GM15510 (cell line): Measurements from ENCODE around the gene PARD6A.

Experiments used
- POLR2A ChIP-seq: IDR thresholded peaks from 3 replicates; pipeline ENCODE4 v1.6.1; 2011; ENCODE audit warnings: borderline replicate concordance; ENCODE audit not compliant: insufficient read length; ENCODE audit errors: extremely low read depth

The PARD6A gene

DNA sequence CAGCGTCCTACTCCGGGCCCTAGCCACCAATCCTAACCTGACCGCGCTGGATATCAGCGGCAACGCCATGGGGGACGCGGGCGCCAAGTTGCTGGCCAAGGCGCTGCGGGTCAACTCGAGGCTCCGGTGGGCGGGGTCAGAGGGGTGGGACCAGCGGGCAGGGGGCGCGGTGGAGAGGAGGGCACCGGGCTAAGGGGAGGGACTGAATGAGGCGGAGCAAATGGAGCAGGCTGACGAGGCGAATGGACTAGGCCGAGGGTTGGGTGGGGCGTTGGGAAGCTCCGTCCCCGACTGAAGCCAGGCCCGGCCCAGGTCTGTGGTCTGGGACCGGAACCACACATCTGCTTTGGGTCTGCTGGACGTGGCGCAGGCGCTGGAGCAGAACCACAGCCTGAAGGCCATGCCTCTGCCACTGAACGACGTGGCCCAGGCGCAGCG, 11.2 kb upstream of the PARD6A start:
- TF ChIP-seq POLR2A = no peak

DNA sequence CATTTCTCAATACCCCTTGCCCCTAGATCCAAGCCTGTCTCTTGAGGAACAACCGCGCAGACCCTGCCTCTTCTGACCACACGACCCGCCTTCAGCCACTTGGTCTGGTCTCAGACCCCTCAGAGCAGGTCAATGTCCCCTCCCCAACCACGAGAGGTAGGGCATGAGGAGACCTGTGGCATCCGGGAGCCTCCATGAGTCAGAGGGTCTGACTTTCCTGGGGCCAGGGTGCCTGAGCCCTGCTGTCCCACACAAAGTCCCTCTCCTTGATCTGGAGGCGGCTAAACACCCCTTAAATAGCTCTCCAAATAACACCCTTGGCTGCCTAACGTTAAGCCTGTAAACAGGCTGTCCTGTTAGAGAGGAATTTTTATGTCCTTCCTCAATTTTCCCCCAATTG, 10.7 kb upstream of the PARD6A start:
- TF ChIP-seq POLR2A = no peak

DNA sequence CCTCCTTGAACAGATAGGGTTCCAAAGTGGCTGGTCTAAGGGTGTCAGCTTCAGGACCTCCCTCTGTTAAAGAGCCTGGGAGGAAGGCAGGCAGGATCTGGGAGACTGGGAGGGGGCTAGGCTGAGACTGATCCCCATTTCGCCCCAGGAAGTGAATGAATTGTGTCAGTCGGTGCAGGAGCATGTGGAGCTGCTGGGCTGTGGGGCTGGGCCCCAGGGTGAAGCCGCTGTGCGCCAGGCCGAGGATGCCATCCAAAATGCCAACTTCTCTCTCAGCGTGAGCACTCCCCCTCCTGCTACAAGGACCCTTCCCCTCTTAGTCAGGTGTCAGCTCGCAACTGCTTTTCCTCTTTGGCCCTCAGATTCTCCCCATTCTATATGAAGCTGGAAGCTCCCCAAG, 9.7 kb upstream of the PARD6A start:
- no peak for TF ChIP-seq POLR2A

DNA sequence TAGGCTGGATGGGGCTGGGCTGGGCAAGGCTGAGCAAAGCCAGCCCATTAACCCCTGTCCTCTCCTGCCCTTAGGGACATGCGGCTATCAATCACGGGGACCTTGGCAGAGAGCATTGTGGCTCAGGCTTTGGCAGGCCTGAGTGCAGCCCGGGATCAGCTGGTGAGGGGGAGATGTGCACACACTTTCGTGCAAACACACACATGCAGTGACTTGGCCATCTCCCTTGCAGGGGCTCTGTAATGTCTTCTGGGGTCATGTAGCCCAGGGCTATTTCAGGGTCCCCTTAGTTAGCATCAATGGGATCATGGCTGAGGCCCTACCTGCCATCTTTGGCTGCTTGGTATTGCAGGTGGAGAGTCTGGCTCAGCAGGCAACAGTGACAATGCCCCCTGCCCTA, 8.9 kb upstream of the PARD6A start:
- TF ChIP-seq POLR2A = no peak

DNA sequence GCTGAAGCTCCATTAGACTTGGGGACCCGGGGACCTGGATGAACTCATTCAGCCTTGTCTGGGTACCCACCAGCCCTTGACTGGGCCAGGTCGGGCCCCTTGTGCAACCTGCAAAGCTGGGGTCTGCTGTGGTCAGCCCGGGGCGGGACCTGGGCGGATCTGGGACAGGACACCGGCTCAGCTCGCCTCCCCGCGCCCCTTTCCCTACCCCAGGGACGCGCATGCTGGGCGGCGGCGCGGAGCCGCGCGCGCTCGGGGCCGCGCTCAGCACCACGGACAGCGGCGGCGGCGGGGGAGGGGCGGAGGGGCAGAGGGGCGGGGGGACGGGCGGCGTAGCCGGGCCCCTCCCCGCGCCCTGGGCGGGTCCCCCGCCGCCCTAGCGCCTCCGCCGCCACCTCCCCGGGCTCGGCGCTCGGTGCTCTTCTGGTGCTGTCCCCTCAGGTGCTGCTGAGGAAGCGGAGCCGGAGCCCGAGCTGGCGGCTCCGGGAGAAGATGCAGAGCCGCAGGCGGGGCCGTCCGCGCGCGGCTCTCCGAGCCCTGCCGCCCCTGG, 8.1 kb upstream of the PARD6A start:
- no peak for TF ChIP-seq POLR2A

DNA sequence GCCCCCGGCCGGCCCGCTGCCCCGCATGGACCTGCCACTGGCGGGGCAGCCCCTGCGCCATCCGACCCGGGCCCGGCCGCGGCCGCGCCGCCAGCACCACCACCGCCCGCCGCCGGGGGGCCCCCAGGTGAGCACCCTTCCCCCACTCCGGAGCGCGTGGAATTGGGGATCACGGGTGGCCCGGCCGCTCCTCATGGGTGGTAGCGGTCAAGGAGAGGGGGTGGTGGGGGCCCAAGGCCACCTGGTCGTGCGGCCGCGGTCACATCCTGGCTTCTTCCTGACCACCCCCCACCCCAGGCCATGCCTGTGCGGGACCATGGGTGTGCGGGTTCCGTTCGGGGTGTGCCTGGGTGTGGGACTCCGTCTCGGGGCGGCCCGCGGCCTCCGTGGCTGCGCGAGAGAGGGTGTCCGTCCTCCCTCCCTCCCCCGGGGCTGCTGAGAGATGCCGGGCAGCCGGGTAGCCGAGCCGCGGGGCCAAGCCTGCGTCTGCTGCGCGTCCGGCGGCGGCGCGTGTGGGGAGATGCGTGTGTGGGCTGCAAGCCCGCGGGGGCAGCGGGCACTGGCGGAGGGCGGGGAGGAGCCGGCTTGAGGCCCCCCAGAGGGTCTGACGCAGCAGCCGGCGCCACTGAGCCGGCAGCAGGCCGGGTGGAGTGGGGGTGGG, 7.5 kb upstream of the PARD6A start:
- no peak for TF ChIP-seq POLR2A

DNA sequence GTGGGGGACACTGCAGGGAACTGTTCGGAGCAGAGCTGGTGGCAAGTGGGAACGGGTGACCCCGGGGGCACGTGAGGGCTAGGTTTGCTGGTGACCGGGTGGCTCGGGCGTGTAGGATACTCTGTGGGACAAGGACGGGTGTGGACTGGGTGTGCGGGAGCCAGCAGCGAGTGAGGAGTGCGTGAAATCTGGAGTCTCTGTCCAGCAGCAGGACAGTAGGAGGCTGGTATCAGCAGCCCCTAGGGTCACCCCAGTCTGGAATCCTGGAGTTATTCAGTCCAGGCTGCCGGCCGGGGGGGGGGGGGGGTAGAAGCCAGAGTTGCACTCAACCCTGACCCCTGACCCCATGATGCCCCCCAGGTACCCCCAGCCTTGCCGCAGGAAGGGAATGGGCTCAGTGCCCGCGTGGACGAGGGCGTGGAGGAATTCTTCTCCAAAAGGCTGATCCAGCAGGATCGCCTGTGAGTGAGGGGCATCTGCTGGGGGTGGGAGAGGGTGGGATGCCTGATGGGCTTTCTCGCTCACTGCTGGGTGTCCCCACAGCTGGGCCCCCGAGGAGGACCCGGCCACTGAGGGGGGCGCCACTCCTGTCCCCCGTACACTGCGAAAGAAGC, 6.9 kb upstream of the PARD6A start:
- TF ChIP-seq POLR2A = no peak

DNA sequence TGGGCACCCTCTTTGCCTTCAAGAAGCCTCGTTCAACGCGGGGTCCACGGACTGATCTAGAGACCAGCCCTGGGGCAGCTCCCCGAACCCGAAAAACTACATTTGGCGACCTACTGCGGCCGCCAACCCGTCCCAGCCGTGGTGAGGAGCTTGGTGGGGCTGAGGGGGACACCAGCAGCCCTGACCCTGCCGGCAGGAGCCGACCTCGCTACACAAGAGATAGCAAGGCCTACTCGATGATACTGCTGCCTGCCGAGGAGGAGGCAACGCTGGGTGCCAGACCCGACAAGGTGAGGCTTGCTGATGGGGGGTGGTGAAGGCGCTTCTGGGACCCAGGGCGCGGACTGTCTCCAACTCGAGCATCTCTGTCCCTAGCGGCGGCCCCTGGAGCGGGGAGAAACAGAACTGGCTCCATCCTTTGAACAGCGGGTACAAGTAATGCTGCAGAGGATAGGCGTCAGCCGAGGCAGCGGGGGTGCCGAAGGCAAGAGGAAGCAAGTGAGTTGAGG, 6.3 kb upstream of the PARD6A start:
- TF ChIP-seq POLR2A = no peak

DNA sequence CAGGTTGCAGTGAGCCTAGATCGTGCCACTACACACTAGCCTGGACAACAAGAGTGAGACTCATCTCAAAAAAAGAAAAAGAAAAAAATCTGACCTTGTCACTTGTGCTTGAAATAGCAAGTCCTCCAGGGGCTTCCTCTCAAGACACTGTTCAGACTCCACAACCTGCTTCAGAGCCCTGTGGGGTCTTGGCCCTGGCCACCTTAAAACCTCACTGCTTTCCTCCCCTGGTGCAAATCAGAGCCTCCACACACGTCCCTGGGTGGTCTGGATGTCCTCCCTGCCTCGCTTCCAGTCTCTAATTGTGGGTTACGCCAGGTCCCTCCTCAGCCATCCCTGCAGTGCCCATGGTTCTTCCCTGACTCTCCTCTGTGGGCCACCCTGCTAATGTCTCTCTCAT, 5.4 kb upstream of the PARD6A start:
- no peak for TF ChIP-seq POLR2A

DNA sequence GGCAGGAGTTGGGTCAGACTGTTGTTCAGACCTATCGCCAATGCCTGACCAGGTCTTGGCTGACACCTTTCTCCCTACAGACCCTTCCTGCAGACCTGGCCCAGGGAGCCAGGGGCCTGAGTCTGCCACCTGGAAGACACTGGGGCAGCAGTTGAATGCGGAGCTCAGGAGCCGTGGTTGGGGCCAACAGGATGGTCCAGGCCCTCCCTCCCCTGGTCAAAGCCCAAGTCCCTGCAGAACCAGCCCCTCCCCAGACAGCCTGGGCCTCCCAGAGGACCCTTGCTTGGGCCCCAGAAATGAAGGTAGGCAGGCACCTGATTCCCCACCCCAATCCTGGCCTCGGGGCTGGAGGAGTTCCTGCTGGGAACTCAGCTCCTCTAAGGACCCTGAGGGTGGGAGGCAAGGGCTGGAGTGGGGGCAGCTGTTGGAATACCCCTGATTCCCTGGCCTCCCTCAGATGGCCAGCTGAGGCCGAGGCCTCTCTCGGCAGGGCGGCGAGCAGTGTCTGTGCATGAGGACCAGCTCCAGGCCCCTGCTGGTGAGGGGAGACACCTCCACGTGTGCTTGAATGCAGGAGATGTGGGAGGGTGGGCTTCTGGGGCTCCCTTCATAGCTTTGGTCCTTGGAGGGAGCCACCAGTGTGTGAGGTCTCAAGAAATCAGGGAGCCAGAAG, 4.3 kb upstream of the PARD6A start:
- no peak for TF ChIP-seq POLR2A

DNA sequence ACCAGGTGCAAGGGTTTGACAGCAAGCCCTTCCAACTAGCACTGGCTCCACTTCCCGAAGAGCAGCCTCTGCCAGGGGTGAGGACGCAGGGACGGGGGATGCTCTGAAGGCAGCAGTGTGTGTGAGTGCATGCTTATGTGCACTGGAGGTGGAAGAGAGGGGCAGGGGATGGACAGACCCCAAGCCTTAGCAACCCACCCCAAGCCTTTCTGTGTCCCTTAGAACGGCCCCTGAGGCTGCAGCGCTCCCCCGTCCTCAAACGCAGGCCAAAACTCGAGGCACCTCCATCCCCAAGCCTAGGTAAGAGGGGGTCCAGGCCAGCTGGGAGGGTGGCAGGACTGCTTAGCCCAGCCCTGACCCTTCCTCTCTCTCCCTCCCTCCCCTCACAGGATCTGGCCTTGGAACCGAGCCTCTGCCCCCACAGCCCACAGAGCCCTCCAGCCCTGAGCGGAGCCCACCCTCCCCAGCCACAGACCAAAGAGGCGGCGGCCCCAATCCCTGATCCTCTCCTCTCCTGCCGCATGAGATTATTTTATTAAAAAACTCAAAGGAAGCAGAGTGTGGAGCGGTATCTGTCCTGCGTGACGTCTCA, 3.6 kb upstream of the PARD6A start:
- TF ChIP-seq POLR2A = no peak

DNA sequence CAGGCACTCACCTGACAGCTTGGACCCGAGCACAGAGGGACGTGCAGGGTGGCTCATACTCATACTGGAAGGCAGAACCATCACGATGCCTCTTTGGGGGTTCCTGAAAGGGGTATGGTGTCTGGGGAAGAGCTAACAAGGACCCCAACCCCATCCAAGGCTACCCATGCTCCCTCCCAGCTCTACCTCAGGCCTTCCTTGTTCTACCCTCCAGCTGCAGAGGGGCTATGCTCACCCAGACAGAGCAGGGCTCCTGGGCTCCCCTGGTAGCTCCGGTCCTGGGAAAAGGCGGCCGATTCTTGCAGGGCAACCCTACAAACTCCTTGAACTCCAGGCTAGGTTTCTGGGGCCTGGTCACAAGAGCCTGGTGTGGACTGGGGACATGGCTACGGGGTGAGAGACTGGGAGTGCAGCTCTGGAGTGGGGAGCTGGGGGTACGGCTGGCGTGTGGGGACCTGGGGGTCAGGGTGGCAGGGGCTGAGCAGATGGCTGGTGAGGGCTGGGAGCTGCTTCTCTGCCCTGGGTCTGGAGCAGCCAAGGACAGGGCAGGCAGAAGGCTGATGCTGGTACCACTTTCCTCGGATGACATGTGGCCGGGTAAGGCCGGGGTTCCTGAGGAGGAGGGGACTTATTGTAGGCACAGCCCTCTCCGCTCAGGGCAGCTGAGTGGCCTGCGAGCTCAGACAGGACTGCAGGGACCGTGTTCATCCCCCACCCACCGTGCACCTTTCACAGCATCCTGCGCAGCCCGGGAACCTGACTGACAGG, 2.8 kb upstream of the PARD6A start:
- TF ChIP-seq POLR2A = no peak

DNA sequence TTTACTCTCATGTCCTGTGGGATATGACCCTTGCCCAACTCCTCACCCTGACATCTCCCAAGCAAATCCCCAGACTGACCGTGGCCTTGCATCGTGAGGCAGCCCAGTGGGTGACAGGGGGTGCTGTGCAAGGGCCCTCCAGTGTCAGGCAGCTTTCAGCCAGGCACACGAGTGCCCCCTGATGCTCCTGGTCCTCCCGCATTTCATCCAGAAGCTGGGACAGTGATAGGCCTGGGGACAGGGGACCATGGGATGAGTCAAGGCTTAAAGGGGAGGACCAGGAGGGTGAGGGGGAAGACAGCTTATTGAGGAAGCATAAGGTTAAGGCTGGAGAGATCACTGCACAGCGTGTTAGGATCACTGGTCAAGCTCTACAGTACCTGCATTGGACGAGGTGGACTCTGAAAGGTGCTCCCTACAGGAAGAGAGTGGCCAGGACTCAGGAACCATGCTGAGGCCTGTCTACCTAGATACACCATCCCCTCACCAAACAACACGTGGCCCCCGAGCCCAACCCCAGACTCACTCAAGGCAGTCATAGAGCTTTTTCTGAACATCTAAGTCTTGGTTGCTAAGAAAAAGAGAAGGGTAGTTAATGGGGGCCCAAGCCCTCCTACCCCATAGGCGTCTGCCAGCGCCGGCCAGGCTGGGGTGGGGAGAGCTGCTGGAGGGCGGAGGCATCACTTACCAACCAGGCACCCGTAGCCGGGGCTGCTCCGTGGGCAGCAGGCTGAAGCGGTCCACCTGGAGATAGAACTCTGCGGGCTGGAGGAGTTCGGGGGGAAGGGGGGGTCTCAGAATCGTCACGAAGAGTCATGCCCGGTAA, 1.7 kb upstream of the PARD6A start:
- TF ChIP-seq POLR2A = no peak
